ENCODE results near the gene TSPAN8. TPM values are rescaled to one million over a fixed set of nuclear protein-coding genes. Genes with fewer than 3 reads are reported as not detected.

TSPAN8 gene
- total RNA-seq: not detected
- not detected for total RNA-seq (2013)

GRCh38 chr12:71157601-71158233 is at the start of gene TSPAN8:
TSPAN8 (minus strand) TSS chr12:71157999; CDS start chr12:71157678, 321 bp downstream.
- no peak for TF ChIP-seq CTCF (IDR thresholded peaks at IDR 0.05)
- H3K4me1 ChIP-seq (ENCODE audit: control insufficient read depth, insufficient read depth, low read length): no peaks in the 10 kb centered on the region
- no peak within 1 kb of the TSS for H3K27ac ChIP-seq (ENCODE audit: low read length)
- no peak within 1 kb of the TSS for H3K4me3 ChIP-seq (ENCODE audit: low read length)
- Mint-ChIP-seq H3K4me1 (no peaks in the 10 kb centered on the region), H3K27ac (no peak within 1 kb of the TSS), H3K4me3 (no peak within 1 kb of the TSS), H3K36me3 (no peaks in the 10 kb centered on the region), H3K9me3 (peaks cover 8 to 11% of the 10 kb centered on the region in 2 donors), H3K27me3 (ENCODE audit: low read depth in 2 of 2) (no peaks in the 10 kb centered on the region)
- H3K36me3 ChIP-seq (ENCODE audit: control insufficient read depth, insufficient read depth, low read length): no peaks in the 10 kb centered on the region
- no peak for ATAC-seq
- 96% methylated on average over 2 of the region's 7 CpGs for WGBS (ENCODE audit: insufficient coverage)
- no peak for DNase-seq
- H3K9me3 ChIP-seq (ENCODE audit: control insufficient read depth, insufficient read depth, low read length): no peaks in the 10 kb centered on the region
- intact Hi-C loops (cut with micrococcal nuclease): no loop called here
- no peaks in the 10 kb centered on the region for H3K27me3 ChIP-seq (ENCODE audit: control insufficient read depth, insufficient read depth, low read length)

GRCh38 chr12:71201136-71201679 is 43.4 kb upstream of the TSPAN8 start:
- no peaks in the 10 kb centered on the region for H3K36me3 Mint-ChIP-seq
- H3K9me3 Mint-ChIP-seq: peaks cover 8 to 10% of the 10 kb centered on the region in 2 donors
- intact Hi-C loops (cut with micrococcal nuclease): no loop called here
- H3K4me1 Mint-ChIP-seq: no peaks in the 10 kb centered on the region
- no peaks in the 10 kb centered on the region for H3K27me3 ChIP-seq (ENCODE audit: control insufficient read depth, insufficient read depth, low read length)
- WGBS (ENCODE audit: insufficient coverage): no CpG with 5 or more reads among the region's 1 CpG
- H3K27me3 Mint-ChIP-seq (ENCODE audit: low read depth in 2 of 2): no peaks in the 10 kb centered on the region
- no peaks in the 10 kb centered on the region for H3K4me1 ChIP-seq (ENCODE audit: control insufficient read depth, insufficient read depth, low read length)
- no peak overlapping the region for H3K27ac Mint-ChIP-seq
- no peak overlapping the region for H3K4me3 ChIP-seq (ENCODE audit: low read length)
- no peaks in the 10 kb centered on the region for H3K36me3 ChIP-seq (ENCODE audit: control insufficient read depth, insufficient read depth, low read length)
- TF ChIP-seq CTCF (IDR thresholded peaks at IDR 0.05): no peak
- H3K9me3 ChIP-seq (ENCODE audit: control insufficient read depth, insufficient read depth, low read length): peaks cover under 1% of the 10 kb centered on the region
- ATAC-seq (no peak), DNase-seq (no peak)
- no peak overlapping the region for H3K27ac ChIP-seq (ENCODE audit: low read length)
- no peak overlapping the region for H3K4me3 Mint-ChIP-seq

- Histone ChIP-seq H3K27ac (ENCODE audit: low read length) (no peak overlapping the region), H3K4me3 (ENCODE audit: low read length) (no peak overlapping the region), H3K9me3 (ENCODE audit: control insufficient read depth, insufficient read depth, low read length) (no peaks in the 10 kb centered on the region), H3K36me3 (ENCODE audit: control insufficient read depth, insufficient read depth, low read length) (no peaks in the 10 kb centered on the region), H3K27me3 (ENCODE audit: control insufficient read depth, insufficient read depth, low read length) (no peaks in the 10 kb centered on the region), H3K4me1 (ENCODE audit: control insufficient read depth, insufficient read depth, low read length) (no peaks in the 10 kb centered on the region)
- Mint-ChIP-seq H3K27me3 (ENCODE audit: low read depth in 2 of 2) (no peaks in the 10 kb centered on the region), H3K9me3 (peaks cover 8 to 10% of the 10 kb centered on the region in 2 donors), H3K4me1 (no peaks in the 10 kb centered on the region), H3K27ac (no peak overlapping the region), H3K36me3 (no peaks in the 10 kb centered on the region), H3K4me3 (no peak overlapping the region)
- DNase-seq: no peak
- no peak for ATAC-seq
- WGBS (ENCODE audit: insufficient coverage): no CpG with 5 or more reads among the region's 2 CpGs
- no peak for TF ChIP-seq CTCF (IDR thresholded peaks at IDR 0.05)
- intact Hi-C loops (cut with micrococcal nuclease): no loop called here
These were observed 42.9 kb upstream of the TSPAN8 start for GRCh38 chr12:71200706-71201105.

GRCh38 chr12:71197460-71197859 is 39.7 kb upstream of the TSPAN8 start:
- Histone ChIP-seq H3K36me3 (ENCODE audit: control insufficient read depth, insufficient read depth, low read length) (no peaks in the 10 kb centered on the region), H3K4me3 (ENCODE audit: low read length) (no peak overlapping the region), H3K27me3 (ENCODE audit: control insufficient read depth, insufficient read depth, low read length) (no peaks in the 10 kb centered on the region), H3K9me3 (ENCODE audit: control insufficient read depth, insufficient read depth, low read length) (no peaks in the 10 kb centered on the region), H3K27ac (ENCODE audit: low read length) (no peak overlapping the region), H3K4me1 (ENCODE audit: control insufficient read depth, insufficient read depth, low read length) (no peaks in the 10 kb centered on the region)
- Mint-ChIP-seq H3K4me1 (no peaks in the 10 kb centered on the region), H3K9me3 (peaks cover 12% of the 10 kb centered on the region in 2 donors), H3K27ac (no peak overlapping the region), H3K36me3 (no peaks in the 10 kb centered on the region), H3K4me3 (no peak overlapping the region), H3K27me3 (ENCODE audit: low read depth in 2 of 2) (no peaks in the 10 kb centered on the region)
- TF ChIP-seq CTCF (IDR thresholded peaks at IDR 0.05): no peak
- no peak for ATAC-seq
- intact Hi-C loops (cut with micrococcal nuclease): no loop called here
- DNase-seq: no peak

Measured in natural killer cell (primary cell).